OCI-LY3 (cell line): ENCODE measurements around the gene IER3.
A peak's percentile ranks its signal among the peaks of the same experiment; 100 is the strongest.
"Not testable (repeated sequence)": the region's sequence is repeated elsewhere in the genome, so short reads cannot be mapped to it uniquely, and the experiment has no call there.

Experiments
- H2AFZ ChIP-seq: fragments of 200-600, 300-600 bp; shearing (Covaris generic); 2 replicates; pipeline ENCODE4 v1.6.0; 2014; ENCODE audit warnings: antibody characterized with exemption, low read depth, low read length
- H3K27ac ChIP-seq: fragments of 200-600, 300-600 bp; sonication (generic); 2 replicates; pipeline ENCODE4 v1.5.1; 2014; ENCODE audit warnings: mild to moderate bottlenecking, low read length, moderate library complexity, mixed read lengths
- H3K27me3 ChIP-seq: fragments of 200-600, 300-600 bp; sonication (generic); 2 replicates; pipeline ENCODE4 v1.6.1; 2014; ENCODE audit warnings: low read depth, low read length, mixed read lengths
- H3K36me3 ChIP-seq: fragments of 200-600, 300-600 bp; sonication (generic); replicated peaks from 2 replicates; pipeline ENCODE3; 2014; ENCODE audit warnings: low read depth, low read length, mixed read lengths
- H3K4me1 ChIP-seq: fragments of 300-600, 200-600 bp; sonication (generic); 2 replicates; pipeline ENCODE4 v1.6.1; 2014; ENCODE audit warnings: low read length, mixed read lengths
- H3K4me2 ChIP-seq: fragments of 200-600, 300-600 bp; sonication (generic); 2 replicates; pipeline ENCODE4 v1.6.1; 2014; ENCODE audit warnings: low read length, mixed read lengths
- H3K4me3 ChIP-seq: fragments of 300-600, 200-600 bp; sonication (generic); 2 replicates; pipeline ENCODE4 v1.5.1; 2014; ENCODE audit warnings: antibody characterized with exemption, mild to moderate bottlenecking, low read length, moderate library complexity
- H3K79me2 ChIP-seq: fragments of 300-600, 200-600 bp; shearing (Covaris generic); 2 replicates; pipeline ENCODE4 v1.6.1; 2014; ENCODE audit warnings: mild to moderate bottlenecking, low read length, mixed read lengths
- H3K9ac ChIP-seq: fragments of 300-600, 200-600 bp; shearing (Covaris generic); 2 replicates; pipeline ENCODE4 v1.6.0; 2014; ENCODE audit warnings: mild to moderate bottlenecking, low read length, moderate library complexity
- H3K9me3 ChIP-seq: fragments of 200-600, 300-600 bp; shearing (Covaris generic); 2 replicates; pipeline ENCODE4 v1.6.1; 2014; ENCODE audit warnings: low read length, mixed read lengths; ENCODE audit not compliant: insufficient read depth
- H4K20me1 ChIP-seq: fragments of 200-600, 300-600 bp; sonication (generic); 2 replicates; pipeline ENCODE4 v1.6.1; 2016; ENCODE audit warnings: low read length, mixed read lengths; ENCODE audit not compliant: insufficient read depth
- CTCF ChIP-seq: fragments of 200-600, 300-600 bp; sonication (generic); IDR thresholded peaks from 2 replicates; pipeline ENCODE4 v1.5.1; 2014; ENCODE audit warnings: antibody characterized with exemption, low read length, low read depth
- EZH2phosphoT487 ChIP-seq: fragments of 200-600 bp; shearing (Covaris generic); IDR thresholded peaks from 2 replicates; pipeline ENCODE4 v1.6.1; 2018; ENCODE audit warnings: antibody characterized with exemption, mixed run types, low read depth

The IER3 gene

GRCh38 chr6:30722280-30723112, 21.9 kb downstream of the IER3 start:
- H3K4me1 ChIP-seq = peaks cover 19% of the 10 kb centered on the region
- peaks cover 32% of the 10 kb centered on the region for H3K36me3 ChIP-seq
- peak overlapping the region; percentile 98 for H3K27ac ChIP-seq

GRCh38 chr6:30722025-30722279, 22.4 kb downstream of the IER3 start:
- H3K79me2 ChIP-seq = peaks cover 75% of the 10 kb centered on the region
- H4K20me1 ChIP-seq = peaks cover 48% of the 10 kb centered on the region
- not testable (repeated sequence) for H3K9me3 ChIP-seq, H2AFZ ChIP-seq, H3K27me3 ChIP-seq
- H3K36me3 ChIP-seq = peaks cover 32% of the 10 kb centered on the region
- peak overlapping the region; percentile 88 for H3K4me2 ChIP-seq
- H3K4me1 ChIP-seq = peaks cover 19% of the 10 kb centered on the region
- H3K27ac ChIP-seq = peak overlapping the region; percentile 98
- H3K9ac ChIP-seq = peak overlapping the region; percentile 93
- peak overlapping the region; percentile 99 for H3K4me3 ChIP-seq

More at GRCh38 chr6:30722280-30723112, 21.9 kb downstream of the IER3 start:
- Histone ChIP-seq H3K27me3 (no peaks in the 10 kb centered on the region), H3K4me3 (peak overlapping the region; percentile 99), H3K4me2 (peak overlapping the region; percentile 88), H4K20me1 (peaks cover 48% of the 10 kb centered on the region), H3K79me2 (peaks cover 75% of the 10 kb centered on the region), H3K9me3 (no peaks in the 10 kb centered on the region), H2AFZ (no peak overlapping the region), H3K9ac (peak overlapping the region; percentile 93)
- no peak for TF ChIP-seq EZH2phosphoT487
- peak; percentile 74 for TF ChIP-seq CTCF

- no peaks in the 10 kb centered on the region for H3K9me3 ChIP-seq
- no peaks in the 10 kb centered on the region for H3K27me3 ChIP-seq
- peak overlapping the region; percentile 98 for H3K27ac ChIP-seq
- H3K79me2 ChIP-seq = peaks cover 78% of the 10 kb centered on the region
- peak overlapping the region; percentile 88 for H3K4me2 ChIP-seq
- peak overlapping the region; percentile 99 for H3K4me3 ChIP-seq
- peak overlapping the region; percentile 100 for H3K9ac ChIP-seq
- peaks cover 21% of the 10 kb centered on the region for H3K4me1 ChIP-seq
- peaks cover 32% of the 10 kb centered on the region for H3K36me3 ChIP-seq
- TF ChIP-seq EZH2phosphoT487 = no peak
- TF ChIP-seq CTCF = no peak
- H2AFZ ChIP-seq = no peak overlapping the region
- H4K20me1 ChIP-seq = peaks cover 48% of the 10 kb centered on the region
Measured at GRCh38 chr6:30721198-30722024, 22.9 kb downstream of the IER3 start.

GRCh38 chr6:30720738-30721197, 23.6 kb downstream of the IER3 start:
- Histone ChIP-seq H3K79me2 (peaks cover 78% of the 10 kb centered on the region), H3K4me2 (peak overlapping the region; percentile 66), H3K36me3 (peaks cover 30% of the 10 kb centered on the region), H3K9me3 (no peaks in the 10 kb centered on the region), H3K4me1 (peaks cover 28% of the 10 kb centered on the region), H4K20me1 (peaks cover 44% of the 10 kb centered on the region), H3K9ac (peak overlapping the region; percentile 100), H3K27me3 (no peaks in the 10 kb centered on the region), H3K4me3 (peak overlapping the region; percentile 99), H2AFZ (no peak overlapping the region), H3K27ac (peak overlapping the region; percentile 98)
- no peak for TF ChIP-seq EZH2phosphoT487
- TF ChIP-seq CTCF = no peak
